Parathyroid adenoma (tissue), 2 donors: ENCODE measurements around the gene DUSP10.

ENCODE experiments used
- H2AFZ ChIP-seq: fragments of 300-600 bp; sonication (generic); one replicate; pipeline ENCODE4 v1.7.0; 2017; ENCODE audit warnings: antibody characterized with exemption, mild to moderate bottlenecking
- H3K27ac ChIP-seq: fragments of 300-600 bp; sonication (generic); one replicate; pipeline ENCODE4 v1.7.0; 2017
- H3K27me3 ChIP-seq: fragments of 300-600 bp; sonication (generic); one replicate; pipeline ENCODE4 v1.7.0; 2017; ENCODE audit warnings: low read length; ENCODE audit not compliant: control insufficient read depth, insufficient read depth
- H3K36me3 ChIP-seq: fragments of 300-600 bp; sonication (generic); one replicate; pipeline ENCODE4 v1.7.0; 2017; ENCODE audit warnings: low read length; ENCODE audit not compliant: control insufficient read depth, insufficient read depth
- H3K4me1 ChIP-seq: fragments of 300-600 bp; sonication (generic); one replicate; pipeline ENCODE4 v1.7.0; 2017; ENCODE audit warnings: control low read depth
- H3K4me2 ChIP-seq: fragments of 300-600 bp; sonication (generic); one replicate; pipeline ENCODE4 v1.7.0; 2017; ENCODE audit warnings: low read length
- H3K4me3 ChIP-seq: fragments of 300-600 bp; sonication (generic); one replicate; pipeline ENCODE4 v1.7.0; 2017; ENCODE audit warnings: low read depth, low read length
- H3K79me2 ChIP-seq: fragments of 300-600 bp; sonication (generic); one replicate; pipeline ENCODE4 v1.7.0; 2017; ENCODE audit warnings: control low read depth
- H3K9ac ChIP-seq: fragments of 300-600 bp; sonication (generic); one replicate; pipeline ENCODE4 v1.7.0; 2017; ENCODE audit warnings: mild to moderate bottlenecking
- H3K9me3 ChIP-seq: fragments of 300-600 bp; sonication (generic); one replicate; pipeline ENCODE4 v1.7.0; 2017; ENCODE audit warnings: low read length; ENCODE audit not compliant: control insufficient read depth
- CTCF ChIP-seq: fragments of 300-600 bp; sonication (generic); IDR thresholded peaks from one replicate; pipeline ENCODE4 v1.7.0; 2017; ENCODE audit warnings: antibody characterized with exemption, mild to moderate bottlenecking
- donor health status: primary hyperparathyroidism.

Gene DUSP10

GRCh38 chr1:221768444-221769066, 26.7 kb upstream of the DUSP10 start:
- H3K27me3 ChIP-seq = no peaks in the 10 kb centered on the region
- H3K4me1 ChIP-seq = no peaks in the 10 kb centered on the region
- H3K36me3 ChIP-seq = no peaks in the 10 kb centered on the region
- no peak overlapping the region for H3K4me2 ChIP-seq
- H3K9ac ChIP-seq = no peak overlapping the region
- no peak overlapping the region for H2AFZ ChIP-seq
- no peak overlapping the region for H3K27ac ChIP-seq
- no peak for TF ChIP-seq CTCF
- H3K4me3 ChIP-seq = no peak overlapping the region
- no peaks in the 10 kb centered on the region for H3K79me2 ChIP-seq
- no peaks in the 10 kb centered on the region for H3K9me3 ChIP-seq

- H2AFZ ChIP-seq = no peak overlapping the region
- H3K36me3 ChIP-seq = no peaks in the 10 kb centered on the region
- TF ChIP-seq CTCF = no peak
- no peaks in the 10 kb centered on the region for H3K9me3 ChIP-seq
- H3K27ac ChIP-seq = no peak overlapping the region
- no peaks in the 10 kb centered on the region for H3K79me2 ChIP-seq
- H3K4me1 ChIP-seq = no peaks in the 10 kb centered on the region
- H3K4me2 ChIP-seq = no peak overlapping the region
- no peak overlapping the region for H3K9ac ChIP-seq
- H3K27me3 ChIP-seq = no peaks in the 10 kb centered on the region
- H3K4me3 ChIP-seq = no peak overlapping the region
Measured at GRCh38 chr1:221766210-221766609, 24.3 kb upstream of the DUSP10 start.

- no peaks in the 10 kb centered on the region for H3K36me3 ChIP-seq
- no peaks in the 10 kb centered on the region for H3K27me3 ChIP-seq
- no peaks in the 10 kb centered on the region for H3K4me1 ChIP-seq
- no peak overlapping the region for H3K27ac ChIP-seq
- H2AFZ ChIP-seq = no peak overlapping the region
- no peak for TF ChIP-seq CTCF
- no peak overlapping the region for H3K4me2 ChIP-seq
- no peaks in the 10 kb centered on the region for H3K9me3 ChIP-seq
- H3K79me2 ChIP-seq = no peaks in the 10 kb centered on the region
- H3K4me3 ChIP-seq = no peak overlapping the region
- H3K9ac ChIP-seq = no peak overlapping the region
Measured at GRCh38 chr1:221765527-221765926, 23.6 kb upstream of the DUSP10 start.

- Histone ChIP-seq H3K36me3 (no peaks in the 10 kb centered on the region), H3K4me3 (no peak overlapping the region), H3K9me3 (no peaks in the 10 kb centered on the region), H3K27ac (no peak overlapping the region), H3K9ac (no peak overlapping the region), H3K4me1 (no peaks in the 10 kb centered on the region), H2AFZ (no peak overlapping the region), H3K27me3 (no peaks in the 10 kb centered on the region), H3K4me2 (no peak overlapping the region), H3K79me2 (no peaks in the 10 kb centered on the region)
- no peak for TF ChIP-seq CTCF
Measured at GRCh38 chr1:221762121-221762520, 20.2 kb upstream of the DUSP10 start.

- Histone ChIP-seq H3K4me3 (no peak overlapping the region), H3K4me2 (no peak overlapping the region), H3K9me3 (no peaks in the 10 kb centered on the region), H2AFZ (no peak overlapping the region), H3K79me2 (no peaks in the 10 kb centered on the region), H3K27ac (no peak overlapping the region), H3K27me3 (no peaks in the 10 kb centered on the region), H3K36me3 (no peaks in the 10 kb centered on the region), H3K4me1 (no peaks in the 10 kb centered on the region), H3K9ac (no peak overlapping the region)
- TF ChIP-seq CTCF = no peak
Measured at GRCh38 chr1:221761354-221762002, 19.6 kb upstream of the DUSP10 start.
